Activated CD4-positive, alpha-beta memory T cell treated with anti-CD3 and anti-CD28 coated beads for 36 hours (primary cell): ENCODE results near the gene ZNF385B. TPM values are rescaled to one million over a fixed set of nuclear protein-coding genes. Genes with fewer than 3 reads are reported as not detected.

ENCODE experiments used
- CTCF ChIA-PET: fragments of 350-600 bp; sonication (Branson Sonifier 250); formaldehyde crosslinking; loops from one replicate; lab custom pipeline; 2021; ENCODE audit warnings: antibody characterized with exemption, inconsistent platforms; lab: Charles Lee
- POLR2A ChIA-PET: fragments of 350-600 bp; sonication (Branson Sonifier 250); formaldehyde crosslinking; loops from one replicate; lab custom pipeline; 2021; ENCODE audit warnings: antibody characterized with exemption; lab: Charles Lee
- DNase-seq: peaks from one replicate; pipeline ENCODE4 v3.0.0-alpha.2; 2020
- H3K27ac Mint-ChIP-seq: one replicate; pipeline ENCODE4 v1.8.0; 2021; ENCODE audit warnings: mixed read lengths
- H3K27me3 Mint-ChIP-seq: one replicate; pipeline ENCODE4 v1.8.0; 2021; ENCODE audit warnings: mixed read lengths
- H3K36me3 Mint-ChIP-seq: one replicate; pipeline ENCODE4 v1.8.0; 2021; ENCODE audit warnings: mixed read lengths
- H3K4me1 Mint-ChIP-seq: one replicate; pipeline ENCODE4 v1.8.0; 2021; ENCODE audit warnings: low read depth, mixed read lengths
- H3K4me3 Mint-ChIP-seq: one replicate; pipeline ENCODE4 v1.8.0; 2021; ENCODE audit warnings: mild to moderate bottlenecking, mixed read lengths
- H3K9me3 Mint-ChIP-seq: one replicate; pipeline ENCODE4 v1.8.0; 2021; ENCODE audit warnings: mixed read lengths
- intact Hi-C: fragments of 100-400 bp; cut with micrococcal nuclease; formaldehyde crosslinking; loops from one replicate; pipeline ENCODE4 v1.15.1; 2023
- total RNA-seq, 2 experiments: library from RNA; stranded (reverse); gene quantifications; one replicate each; pipeline ENCODE4 v1.2.3, GENCODE V29; 2021

ZNF385B gene
- total RNA-seq, 2 experiments from 2014 or later, result not detected

GRCh38 chr2:179715871-179716270 is 145.5 kb downstream of the ZNF385B start:
- POLR2A ChIA-PET, result no interaction called here
- Mint-ChIP-seq H3K27me3 (no peaks in the 10 kb centered on the region), H3K9me3 (no peaks in the 10 kb centered on the region), H3K4me3 (no peak overlapping the region), H3K4me1 (no peaks in the 10 kb centered on the region), H3K36me3 (no peaks in the 10 kb centered on the region), H3K27ac (no peak overlapping the region)
- CTCF ChIA-PET, result no interaction called here
- DNase-seq, result no peak
- intact Hi-C loops, result no loop called here

GRCh38 chr2:179715196-179715595 is 146.2 kb downstream of the ZNF385B start:
- H3K36me3 Mint-ChIP-seq, result no peaks in the 10 kb centered on the region
- intact Hi-C loops, result no loop called here
- no peak overlapping the region for H3K27ac Mint-ChIP-seq
- no peaks in the 10 kb centered on the region for H3K9me3 Mint-ChIP-seq
- no peaks in the 10 kb centered on the region for H3K27me3 Mint-ChIP-seq
- POLR2A ChIA-PET, result no interaction called here
- CTCF ChIA-PET, result no interaction called here
- no peaks in the 10 kb centered on the region for H3K4me1 Mint-ChIP-seq
- H3K4me3 Mint-ChIP-seq, result no peak overlapping the region
- DNase-seq, result no peak

- ChIA-PET CTCF (no interaction called here), POLR2A (no interaction called here)
- no peaks in the 10 kb centered on the region for H3K4me1 Mint-ChIP-seq
- H3K36me3 Mint-ChIP-seq, result no peaks in the 10 kb centered on the region
- DNase-seq, result no peak
- H3K9me3 Mint-ChIP-seq, result no peaks in the 10 kb centered on the region
- H3K27ac Mint-ChIP-seq, result no peak overlapping the region
- H3K27me3 Mint-ChIP-seq, result no peaks in the 10 kb centered on the region
- H3K4me3 Mint-ChIP-seq, result no peak overlapping the region
- intact Hi-C loops, result no loop called here
Measured at GRCh38 chr2:179712825-179713224, 148.6 kb downstream of the ZNF385B start.

GRCh38 chr2:179711375-179711774 is 150.0 kb downstream of the ZNF385B start:
- CTCF ChIA-PET, result no interaction called here
- H3K9me3 Mint-ChIP-seq, result no peaks in the 10 kb centered on the region
- POLR2A ChIA-PET, result no interaction called here
- H3K4me1 Mint-ChIP-seq, result no peaks in the 10 kb centered on the region
- H3K36me3 Mint-ChIP-seq, result no peaks in the 10 kb centered on the region
- H3K27ac Mint-ChIP-seq, result no peak overlapping the region
- no peak for DNase-seq
- H3K4me3 Mint-ChIP-seq, result no peak overlapping the region
- intact Hi-C loops, result no loop called here
- no peaks in the 10 kb centered on the region for H3K27me3 Mint-ChIP-seq

GRCh38 chr2:179703702-179704101 is 157.7 kb downstream of the ZNF385B start:
- Mint-ChIP-seq H3K36me3 (no peaks in the 10 kb centered on the region), H3K27me3 (no peaks in the 10 kb centered on the region), H3K4me1 (no peaks in the 10 kb centered on the region), H3K4me3 (no peak overlapping the region), H3K9me3 (no peaks in the 10 kb centered on the region), H3K27ac (no peak overlapping the region)
- CTCF ChIA-PET, result no interaction called here
- POLR2A ChIA-PET, result no interaction called here
- intact Hi-C loops, result no loop called here
- DNase-seq, result no peak

- no peak overlapping the region for H3K27ac Mint-ChIP-seq
- no peak overlapping the region for H3K4me3 Mint-ChIP-seq
- no peaks in the 10 kb centered on the region for H3K9me3 Mint-ChIP-seq
- POLR2A ChIA-PET, result no interaction called here
- H3K4me1 Mint-ChIP-seq, result no peaks in the 10 kb centered on the region
- DNase-seq, result no peak
- no peaks in the 10 kb centered on the region for H3K36me3 Mint-ChIP-seq
- intact Hi-C loops, result no loop called here
- CTCF ChIA-PET, result no interaction called here
- no peaks in the 10 kb centered on the region for H3K27me3 Mint-ChIP-seq
Measured at GRCh38 chr2:179702912-179703311, 158.5 kb downstream of the ZNF385B start.

- DNase-seq, result no peak
- POLR2A ChIA-PET, result no interaction called here
- Mint-ChIP-seq H3K9me3 (no peaks in the 10 kb centered on the region), H3K27ac (no peak overlapping the region), H3K36me3 (no peaks in the 10 kb centered on the region), H3K4me3 (no peak overlapping the region), H3K4me1 (no peaks in the 10 kb centered on the region), H3K27me3 (no peaks in the 10 kb centered on the region)
- intact Hi-C loops, result no loop called here
- CTCF ChIA-PET, result no interaction called here
Measured at GRCh38 chr2:179701524-179702110, 159.8 kb downstream of the ZNF385B start.

- H3K27ac Mint-ChIP-seq, result no peak overlapping the region
- intact Hi-C loops, result no loop called here
- no peak overlapping the region for H3K4me3 Mint-ChIP-seq
- DNase-seq, result no peak
- H3K36me3 Mint-ChIP-seq, result no peaks in the 10 kb centered on the region
- no peaks in the 10 kb centered on the region for H3K27me3 Mint-ChIP-seq
- POLR2A ChIA-PET, result no interaction called here
- no peaks in the 10 kb centered on the region for H3K4me1 Mint-ChIP-seq
- CTCF ChIA-PET, result no interaction called here
- H3K9me3 Mint-ChIP-seq, result no peaks in the 10 kb centered on the region
Measured at GRCh38 chr2:179695486-179695885, 165.9 kb downstream of the ZNF385B start.

- CTCF ChIA-PET, result no interaction called here
- H3K27me3 Mint-ChIP-seq, result no peaks in the 10 kb centered on the region
- H3K27ac Mint-ChIP-seq, result no peak overlapping the region
- H3K4me3 Mint-ChIP-seq, result no peak overlapping the region
- H3K36me3 Mint-ChIP-seq, result no peaks in the 10 kb centered on the region
- DNase-seq, result no peak
- intact Hi-C loops, result no loop called here
- H3K9me3 Mint-ChIP-seq, result no peaks in the 10 kb centered on the region
- POLR2A ChIA-PET, result no interaction called here
- no peaks in the 10 kb centered on the region for H3K4me1 Mint-ChIP-seq
Measured at GRCh38 chr2:179694963-179695362, 166.4 kb downstream of the ZNF385B start.

GRCh38 chr2:179692610-179693009 is 168.8 kb downstream of the ZNF385B start:
- CTCF ChIA-PET, result no interaction called here

GRCh38 chr2:179692043-179692442 is 169.4 kb downstream of the ZNF385B start:
- no peaks in the 10 kb centered on the region for H3K36me3 Mint-ChIP-seq
- H3K4me3 Mint-ChIP-seq, result no peak overlapping the region
- H3K27ac Mint-ChIP-seq, result no peak overlapping the region
- H3K4me1 Mint-ChIP-seq, result no peaks in the 10 kb centered on the region
- POLR2A ChIA-PET, result no interaction called here
- intact Hi-C loops, result no loop called here
- CTCF ChIA-PET, result no interaction called here
- no peaks in the 10 kb centered on the region for H3K9me3 Mint-ChIP-seq
- no peaks in the 10 kb centered on the region for H3K27me3 Mint-ChIP-seq
- no peak for DNase-seq

More at GRCh38 chr2:179692610-179693009, 168.8 kb downstream of the ZNF385B start:
- intact Hi-C loops, result no loop called here
- H3K27me3 Mint-ChIP-seq, result no peaks in the 10 kb centered on the region
- no peak overlapping the region for H3K27ac Mint-ChIP-seq
- POLR2A ChIA-PET, result no interaction called here
- no peak overlapping the region for H3K4me3 Mint-ChIP-seq
- no peaks in the 10 kb centered on the region for H3K4me1 Mint-ChIP-seq
- H3K9me3 Mint-ChIP-seq, result no peaks in the 10 kb centered on the region
- H3K36me3 Mint-ChIP-seq, result no peaks in the 10 kb centered on the region
- DNase-seq, result no peak

GRCh38 chr2:179691235-179691634 is 170.2 kb downstream of the ZNF385B start:
- H3K36me3 Mint-ChIP-seq, result no peaks in the 10 kb centered on the region
- POLR2A ChIA-PET, result no interaction called here
- no peaks in the 10 kb centered on the region for H3K27me3 Mint-ChIP-seq
- DNase-seq, result no peak
- H3K27ac Mint-ChIP-seq, result no peak overlapping the region
- H3K4me3 Mint-ChIP-seq, result no peak overlapping the region
- no peaks in the 10 kb centered on the region for H3K9me3 Mint-ChIP-seq
- intact Hi-C loops, result no loop called here
- no peaks in the 10 kb centered on the region for H3K4me1 Mint-ChIP-seq
- CTCF ChIA-PET, result no interaction called here

- POLR2A ChIA-PET, result no interaction called here
- Mint-ChIP-seq H3K27ac (no peak overlapping the region), H3K4me3 (no peak overlapping the region), H3K27me3 (peaks cover 1% of the 10 kb centered on the region), H3K36me3 (no peaks in the 10 kb centered on the region), H3K9me3 (no peaks in the 10 kb centered on the region), H3K4me1 (no peaks in the 10 kb centered on the region)
- CTCF ChIA-PET, result no interaction called here
- intact Hi-C loops, result no loop called here
- DNase-seq, result no peak
Measured at GRCh38 chr2:179686718-179687342, 174.6 kb downstream of the ZNF385B start.
